GM12872 (cell line): Measurements from ENCODE around the gene EHMT2.
A peak's percentile ranks its signal among the peaks of the same experiment; 100 is the strongest.

Source experiments
- CTCF ChIP-seq: IDR thresholded peaks from 3 replicates; pipeline ENCODE4 v1.5.1; 2011; ENCODE audit warnings: low read depth, mild to moderate bottlenecking, low read length, moderate library complexity; ENCODE audit not compliant: insufficient read depth

EHMT2 gene

GRCh38 chr6:31889331-31889972 lies 8.0 kb downstream of the EHMT2 start:
- no peak for TF ChIP-seq CTCF

- peak; percentile 81 for TF ChIP-seq CTCF
Measured at GRCh38 chr6:31888276-31889258, 8.9 kb downstream of the EHMT2 start.

- no peak for TF ChIP-seq CTCF
Measured at GRCh38 chr6:31887173-31888007, 10.1 kb downstream of the EHMT2 start.

- TF ChIP-seq CTCF: no peak
Measured at GRCh38 chr6:31886541-31886991, 10.9 kb downstream of the EHMT2 start.

- TF ChIP-seq CTCF: no peak
Measured at GRCh38 chr6:31884528-31885035, 12.9 kb downstream of the EHMT2 start.

- no peak for TF ChIP-seq CTCF
Measured at GRCh38 chr6:31883676-31884075, 13.8 kb downstream of the EHMT2 start.
